ENCODE data around the gene SBK2.

DNA sequence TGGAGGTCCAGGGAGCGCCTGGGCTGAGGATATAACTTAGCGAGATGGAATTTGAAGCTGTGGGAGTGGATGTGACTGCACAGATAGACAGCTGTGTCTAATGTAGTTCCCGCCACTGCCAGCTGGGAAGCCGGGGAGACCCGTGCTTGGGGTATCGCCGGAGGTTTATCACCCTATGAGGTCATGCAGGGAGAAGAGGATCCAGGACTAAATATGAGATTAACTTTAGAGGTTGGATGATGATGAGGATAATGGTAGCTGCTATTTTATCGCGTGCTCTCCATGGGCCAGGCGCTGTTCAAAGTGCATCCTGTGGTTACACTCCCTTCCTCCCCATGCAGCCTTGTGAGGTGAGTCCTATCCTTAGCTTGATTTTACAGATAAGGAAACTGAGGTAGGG lies 28.8 kb downstream of the SBK2 start:
- TF ChIP-seq NFRKB (IDR thresholded peaks at IDR 0.05) = no peak
- no peak for TF ChIP-seq BHLHE40 (IDR thresholded peaks at IDR 0.05; ENCODE audit: borderline replicate concordance)
- TF ChIP-seq CTBP1 (IDR thresholded peaks at IDR 0.05; ENCODE audit: borderline replicate concordance) = no peak
- no peak for TF ChIP-seq SP1 (IDR thresholded peaks at IDR 0.05)
- TF ChIP-seq FOXA1 (IDR thresholded peaks at IDR 0.05) = no peak
- TF ChIP-seq FOXM1 (IDR thresholded peaks at IDR 0.05; ENCODE audit: borderline replicate concordance) = no peak
- no peak for TF ChIP-seq SUZ12 (IDR thresholded peaks at IDR 0.05)
- no peak for TF ChIP-seq ZNF384 (IDR thresholded peaks at IDR 0.05)
- no peak for TF ChIP-seq L3MBTL2 (conservative IDR thresholded peaks at IDR 0.05)
- TF ChIP-seq LEF1 (IDR thresholded peaks at IDR 0.05; ENCODE audit: borderline replicate concordance) = no peak
- TF ChIP-seq ELF4 (IDR thresholded peaks at IDR 0.05) = no peak
